Measurements from ENCODE around the gene DCTN2.

The DCTN2 gene

DNA sequence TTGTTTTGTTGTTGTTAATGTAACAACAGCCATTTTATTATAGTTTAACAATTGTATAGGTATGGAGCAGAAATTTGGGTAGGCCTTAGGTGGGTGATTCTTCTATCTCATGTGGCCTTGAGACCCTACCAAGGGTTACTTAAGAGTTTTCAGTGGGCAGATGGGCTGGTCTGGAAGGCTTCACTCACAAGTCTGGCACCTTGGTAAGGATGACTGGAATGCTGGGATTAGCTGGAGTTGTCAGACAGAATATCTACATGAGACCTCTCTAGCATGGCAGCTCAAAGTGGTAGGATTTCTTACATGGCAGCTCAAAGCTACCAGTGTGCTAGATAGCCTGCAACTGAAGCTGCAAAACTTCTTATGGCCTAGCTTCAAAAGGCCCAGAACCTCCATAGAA is 61.3 kb downstream of the DCTN2 start:
- DNase-seq, result no peak

GRCh38 chr12:57483466-57483865 is 63.5 kb downstream of the DCTN2 start:
- no peak for DNase-seq

- no peak for DNase-seq
Observed at GRCh38 chr12:57481671-57482070, 65.3 kb downstream of the DCTN2 start.

Measured in suppressor macrophage treated with lipopolysaccharide for 1 hour (primary cell).